ENCODE measurements around the gene PRDM2. TPM values are rescaled to one million over a fixed set of nuclear protein-coding genes. Genes with fewer than 3 reads are reported as not detected.

The PRDM2 gene
- total and polyA plus RNA-seq, 2 experiments from 2014 or later = 9.7 to 15.1 TPM

DNA sequence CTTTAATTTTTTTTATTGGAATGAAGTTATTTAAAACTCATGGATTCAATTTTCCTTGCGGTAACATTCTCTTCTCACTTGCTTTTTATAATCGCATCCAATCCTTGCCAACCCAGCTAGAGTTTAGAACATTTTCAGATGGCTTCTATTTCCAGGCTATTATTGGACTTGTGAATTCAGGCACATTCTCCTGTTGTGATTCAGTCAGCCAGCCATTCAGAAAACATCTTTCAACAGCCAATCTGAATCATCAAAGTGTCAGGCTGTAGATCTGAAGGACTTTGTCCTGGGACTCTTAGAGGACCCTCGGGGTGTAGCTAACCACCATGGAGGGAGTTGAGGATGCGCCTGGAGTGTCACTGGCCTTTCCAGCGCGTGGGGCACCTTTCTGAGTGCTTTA is 92.4 kb downstream of the PRDM2 start:
- 50 to 51% methylated on average over 6 of the region's 6 CpGs for WGBS, 2 experiments (ENCODE audit: low coverage in 1 of 2, low lambda C conversion rate in 2 of 2, missing lambda C conversion rate in 2 of 2)
- no peaks in the 10 kb centered on the region; the same call in 1 of the 2 replicates for H4K20me1 ChIP-seq (ENCODE audit: insufficient read depth)
- no peaks in the 10 kb centered on the region for H3K27me3 ChIP-seq (replicated peaks; ENCODE audit: insufficient read depth)
- in situ Hi-C loops (cut with MboI) = no loop called here
- H3K9ac ChIP-seq = peak overlapping the region; percentile 6
- peak; percentile 86 for DNase-seq
- peaks cover 14% of the 10 kb centered on the region; the same call in 1 of the 2 replicates for H3K36me3 ChIP-seq (ENCODE audit: low read depth)
- peak overlapping the region; percentile 59 for H3K4me2 ChIP-seq (ENCODE audit: unreplicated experiment)
- H3K9me3 ChIP-seq (ENCODE audit: low read depth) = no peaks in the 10 kb centered on the region
- no peaks in the 10 kb centered on the region for H3K9me2 ChIP-seq (ENCODE audit: insufficient read depth)
- no peak for TF ChIP-seq EZH2 (IDR thresholded peaks at IDR 0.05; ENCODE audit: insufficient read depth, poor library complexity, severe bottlenecking)
- H3K27ac ChIP-seq = peak overlapping the region; percentile 25
- peaks cover 16% of the 10 kb centered on the region for H3K4me1 ChIP-seq (ENCODE audit: insufficient read depth)
- peaks cover 8% of the 10 kb centered on the region for H3F3A ChIP-seq (ENCODE audit: insufficient read depth)
- H2AFZ ChIP-seq = no peak overlapping the region
- H3K4me3 ChIP-seq = peak overlapping the region; percentile 20; the same call in 1 of the 2 replicates
- peaks cover 88% of the 10 kb centered on the region for H3K79me2 ChIP-seq (ENCODE audit: insufficient read depth)

DNA sequence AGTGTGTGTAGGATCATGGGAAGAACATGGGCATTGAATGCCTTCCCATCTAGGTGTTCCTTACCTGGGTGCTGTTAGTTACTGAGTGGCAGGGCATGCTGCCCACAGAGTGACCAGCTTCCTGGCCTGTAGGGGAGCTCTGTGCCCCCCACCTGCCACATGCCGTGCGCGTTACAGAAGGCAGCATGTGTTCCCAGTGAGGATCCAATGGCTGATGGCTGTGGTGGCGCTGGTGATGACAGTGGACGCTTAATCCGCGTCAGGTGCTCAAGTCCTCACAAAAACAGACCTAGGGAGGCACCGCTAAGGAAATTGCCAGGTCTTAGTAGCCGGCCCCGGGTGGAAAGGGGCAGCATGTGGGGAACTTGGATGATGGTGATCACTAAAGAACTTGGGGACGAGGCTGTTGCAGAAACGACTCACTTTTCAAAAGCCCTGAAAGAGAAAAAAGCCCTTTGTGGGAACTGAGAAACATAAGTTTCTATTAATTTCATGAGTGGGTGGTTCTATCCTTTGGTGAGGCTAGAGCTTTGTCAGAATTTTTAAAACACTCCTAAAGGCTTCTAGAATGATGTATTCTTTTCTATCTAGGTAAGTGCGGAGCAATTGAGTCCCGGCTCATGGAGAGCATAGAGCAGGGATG is 93.2 kb downstream of the PRDM2 start:
- Histone ChIP-seq H3K4me3 (no peak overlapping the region), H3K79me2 (ENCODE audit: insufficient read depth) (peaks cover 80% of the 10 kb centered on the region), H3K4me1 (ENCODE audit: insufficient read depth) (peaks cover 16% of the 10 kb centered on the region), H3K9me2 (ENCODE audit: insufficient read depth) (no peaks in the 10 kb centered on the region), H3K9ac (no peak overlapping the region), H3F3A (ENCODE audit: insufficient read depth) (peaks cover 8% of the 10 kb centered on the region), H3K4me2 (ENCODE audit: unreplicated experiment) (no peak overlapping the region), H3K27ac (no peak overlapping the region), H3K9me3 (ENCODE audit: low read depth) (no peaks in the 10 kb centered on the region), H3K36me3 (ENCODE audit: low read depth) (peaks cover 14% of the 10 kb centered on the region; the same call in 1 of the 2 replicates), H3K27me3 (replicated peaks; ENCODE audit: insufficient read depth) (no peaks in the 10 kb centered on the region), H2AFZ (no peak overlapping the region), H4K20me1 (ENCODE audit: insufficient read depth) (no peaks in the 10 kb centered on the region; the same call in 1 of the 2 replicates)
- no peak for DNase-seq
- 84 to 85% methylated on average over 14 of the region's 14 CpGs for WGBS, 2 experiments (ENCODE audit: low coverage in 1 of 2, low lambda C conversion rate in 2 of 2, missing lambda C conversion rate in 2 of 2)
- TF ChIP-seq EZH2phosphoT487 (IDR thresholded peaks at IDR 0.05; ENCODE audit: insufficient read depth, low read depth) (no peak), EZH2 (IDR thresholded peaks at IDR 0.05; ENCODE audit: insufficient read depth, poor library complexity, severe bottlenecking) (no peak)
- in situ Hi-C loops (cut with MboI) = no loop called here

DNA sequence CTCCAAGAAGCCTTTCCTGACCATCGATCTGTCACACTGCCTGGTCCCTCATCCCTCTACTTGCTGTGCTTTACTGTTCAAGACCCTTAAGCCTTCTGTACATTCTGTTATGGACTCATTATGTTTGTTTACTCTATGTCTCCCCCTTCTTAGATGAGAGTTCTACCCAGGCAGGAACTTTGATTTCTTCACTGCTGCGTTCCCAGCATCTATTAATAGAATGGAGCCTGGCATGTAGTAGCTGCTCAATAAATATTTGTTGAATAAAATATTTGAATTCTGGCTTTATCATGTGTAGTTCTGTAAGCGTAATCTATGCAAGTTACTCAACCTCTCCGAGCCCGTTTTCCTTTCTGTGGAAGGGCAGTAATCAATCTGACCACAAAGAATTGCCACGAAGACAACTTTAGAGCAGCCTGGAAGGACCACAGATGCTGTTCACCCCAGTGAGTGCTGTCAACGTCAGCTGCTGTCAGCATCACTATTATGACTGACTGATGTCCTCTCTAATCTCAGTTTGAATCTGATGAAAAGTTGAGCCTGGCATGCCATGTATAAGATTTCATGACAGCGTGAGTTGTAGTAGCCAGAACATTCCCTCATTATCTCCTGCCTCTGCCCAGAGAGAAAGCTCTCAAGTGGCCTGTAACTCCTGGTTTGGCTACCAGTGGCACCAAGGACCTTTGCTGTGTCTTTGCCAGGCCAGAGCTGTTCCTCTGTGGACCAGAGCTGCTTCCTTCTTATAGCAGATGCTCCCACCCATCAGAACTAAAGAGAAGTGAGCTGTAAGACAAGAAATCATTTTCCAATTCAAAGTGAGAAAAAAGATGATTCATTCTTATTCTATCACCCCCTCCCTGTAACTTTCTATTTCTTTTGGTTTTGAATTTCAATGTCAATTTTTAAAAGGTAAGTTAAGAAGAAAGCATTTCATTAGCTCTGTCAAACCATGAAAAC is 94.5 kb downstream of the PRDM2 start:
- Histone ChIP-seq H3K4me2 (ENCODE audit: unreplicated experiment) (no peak overlapping the region), H3K36me3 (ENCODE audit: low read depth) (peaks cover 11% of the 10 kb centered on the region; the same call in 1 of the 2 replicates), H3K9ac (no peak overlapping the region), H4K20me1 (ENCODE audit: insufficient read depth) (no peaks in the 10 kb centered on the region; the same call in 1 of the 2 replicates), H2AFZ (no peak overlapping the region), H3K27ac (no peak overlapping the region), H3K4me3 (no peak overlapping the region), H3K9me2 (ENCODE audit: insufficient read depth) (no peaks in the 10 kb centered on the region), H3K4me1 (ENCODE audit: insufficient read depth) (peaks cover 16% of the 10 kb centered on the region), H3K79me2 (ENCODE audit: insufficient read depth) (peaks cover 72% of the 10 kb centered on the region), H3F3A (ENCODE audit: insufficient read depth) (peaks cover 8% of the 10 kb centered on the region), H3K9me3 (ENCODE audit: low read depth) (no peaks in the 10 kb centered on the region), H3K27me3 (replicated peaks; ENCODE audit: insufficient read depth) (no peaks in the 10 kb centered on the region)
- no peak for DNase-seq
- in situ Hi-C loops (cut with MboI) = no loop called here
- TF ChIP-seq EZH2 (IDR thresholded peaks at IDR 0.05; ENCODE audit: insufficient read depth, poor library complexity, severe bottlenecking) (no peak), EZH2phosphoT487 (IDR thresholded peaks at IDR 0.05; ENCODE audit: insufficient read depth, low read depth) (no peak)
- WGBS, 2 experiments (ENCODE audit: low coverage in 1 of 2, low lambda C conversion rate in 2 of 2, missing lambda C conversion rate in 2 of 2) = 89 to 90% methylated on average over 8 of the region's 8 CpGs

GRCh38 chr1:13797397-13797796 is 97.4 kb downstream of the PRDM2 start:
- H3K79me2 ChIP-seq (ENCODE audit: insufficient read depth) = peaks cover 44% of the 10 kb centered on the region
- no peak overlapping the region for H3K9ac ChIP-seq
- H4K20me1 ChIP-seq (ENCODE audit: insufficient read depth) = no peaks in the 10 kb centered on the region; the same call in 1 of the 2 replicates
- DNase-seq = no peak
- no peak overlapping the region for H3K4me2 ChIP-seq (ENCODE audit: unreplicated experiment)
- WGBS, 2 experiments (ENCODE audit: low coverage in 1 of 2, low lambda C conversion rate in 2 of 2, missing lambda C conversion rate in 2 of 2) = 80 to 82% methylated on average over 6 of the region's 6 CpGs
- TF ChIP-seq EZH2phosphoT487 (IDR thresholded peaks at IDR 0.05; ENCODE audit: insufficient read depth, low read depth) (no peak), EZH2 (IDR thresholded peaks at IDR 0.05; ENCODE audit: insufficient read depth, poor library complexity, severe bottlenecking) (no peak)
- no peaks in the 10 kb centered on the region for H3K9me2 ChIP-seq (ENCODE audit: insufficient read depth)
- H3K27me3 ChIP-seq (replicated peaks; ENCODE audit: insufficient read depth) = no peaks in the 10 kb centered on the region
- H3K27ac ChIP-seq = no peak overlapping the region
- no peak overlapping the region for H2AFZ ChIP-seq
- H3K4me3 ChIP-seq = no peak overlapping the region
- H3F3A ChIP-seq (ENCODE audit: insufficient read depth) = no peaks in the 10 kb centered on the region
- in situ Hi-C loops (cut with MboI) = no loop called here
- no peaks in the 10 kb centered on the region for H3K9me3 ChIP-seq (ENCODE audit: low read depth)
- peaks cover 6% of the 10 kb centered on the region for H3K4me1 ChIP-seq (ENCODE audit: insufficient read depth)
- peaks cover 11% of the 10 kb centered on the region; the same call in 1 of the 2 replicates for H3K36me3 ChIP-seq (ENCODE audit: low read depth)
